ENCODE measurements around the gene WDR64.

The WDR64 gene

DNA sequence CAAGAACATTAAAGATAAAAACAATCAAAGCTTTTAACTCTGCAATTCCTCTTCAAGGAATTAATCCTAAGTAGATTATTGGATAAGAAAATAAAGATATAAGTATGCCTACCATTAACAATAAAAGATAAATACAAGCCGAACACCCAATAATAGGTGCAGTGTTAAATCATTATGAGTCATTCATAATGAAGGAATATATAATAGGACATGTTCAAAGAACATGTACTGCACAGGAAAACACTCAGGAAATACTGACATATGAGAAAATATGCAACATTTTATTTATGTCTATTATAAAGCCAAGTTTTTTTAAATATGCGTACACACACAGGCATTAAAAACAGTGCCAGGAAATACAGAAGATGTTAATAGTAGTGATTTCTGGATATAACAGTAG is 184.9 kb downstream of the WDR64 start:
- DNase-seq (ENCODE audit: low read depth in 2 of 2, low spot score in 1 of 2), result no peak

- no peak for DNase-seq (ENCODE audit: low read depth in 2 of 2, low spot score in 1 of 2)
Measured at GRCh38 chr1:241837416-241837815, 185.3 kb downstream of the WDR64 start.

DNA sequence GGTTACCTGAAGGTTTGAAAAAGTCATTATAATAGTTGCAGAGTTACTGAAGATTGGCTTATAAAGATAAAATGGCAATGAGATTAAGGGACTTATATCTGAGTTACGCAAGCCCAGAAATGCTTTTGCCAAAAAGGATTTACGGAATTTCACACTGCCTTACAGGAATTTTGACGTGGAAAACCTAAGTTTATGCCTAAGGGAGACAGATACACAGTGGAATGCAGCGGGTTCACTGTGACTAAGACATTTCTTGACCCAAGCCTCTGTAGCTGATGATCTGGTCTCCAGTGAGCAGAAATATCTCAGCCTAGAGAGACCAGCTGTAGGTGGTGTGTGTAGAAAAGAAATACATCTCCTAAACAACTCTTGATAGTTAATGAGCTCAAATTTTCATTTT is 185.8 kb downstream of the WDR64 start:
- no peak for DNase-seq (ENCODE audit: low read depth in 2 of 2, low spot score in 1 of 2)

DNA sequence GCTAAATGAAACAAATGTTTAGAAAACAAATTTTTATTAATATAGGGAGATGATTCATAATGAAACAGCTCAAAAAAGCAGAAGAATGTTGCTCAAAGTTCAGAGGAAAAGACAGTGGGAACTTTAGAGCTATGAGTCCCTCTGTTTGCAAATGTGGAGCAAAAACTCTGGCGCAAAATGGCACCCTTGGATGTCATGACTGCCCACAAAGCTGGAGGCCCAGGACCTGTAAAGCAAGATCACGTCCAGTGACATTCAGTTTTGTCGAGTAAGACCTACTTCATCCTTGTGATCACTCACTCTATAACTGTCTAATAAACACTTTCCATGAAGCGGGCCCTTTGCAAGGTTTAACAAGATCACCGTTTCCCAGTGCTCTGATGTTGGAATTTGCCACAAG is 186.8 kb downstream of the WDR64 start:
- DNase-seq (ENCODE audit: low read depth in 2 of 2, low spot score in 1 of 2), result no peak

DNA sequence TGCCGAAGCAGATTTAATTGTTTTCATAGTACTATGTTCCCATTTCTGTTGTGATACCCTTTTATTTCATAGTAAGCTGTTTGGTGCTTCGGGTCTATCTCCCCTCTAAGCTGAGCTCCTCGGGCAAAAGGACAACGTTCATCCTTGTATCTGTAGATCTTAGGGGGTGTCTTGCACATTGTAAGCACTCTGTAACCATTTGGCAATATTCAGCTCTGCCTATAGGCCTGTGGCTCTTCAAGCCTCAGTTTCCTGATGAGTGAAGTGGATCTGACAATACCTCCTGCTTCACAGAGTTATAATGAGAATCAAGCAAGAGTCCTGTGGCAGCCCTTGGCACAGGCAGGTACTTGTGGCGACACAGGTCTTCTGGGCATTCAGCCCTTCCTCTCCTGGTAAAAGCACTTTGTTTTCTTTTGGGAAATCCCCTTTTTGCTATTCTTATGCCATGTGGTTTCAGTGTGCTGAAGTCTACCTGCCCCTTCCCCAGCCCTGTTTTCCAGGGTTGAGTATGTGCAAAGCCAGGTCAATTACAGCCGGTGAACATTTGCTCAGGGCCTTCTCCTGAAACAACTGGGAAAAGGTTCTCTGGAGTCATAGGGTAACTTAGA is 187.4 kb downstream of the WDR64 start:
- no peak for DNase-seq (ENCODE audit: low read depth in 2 of 2, low spot score in 1 of 2)

DNA sequence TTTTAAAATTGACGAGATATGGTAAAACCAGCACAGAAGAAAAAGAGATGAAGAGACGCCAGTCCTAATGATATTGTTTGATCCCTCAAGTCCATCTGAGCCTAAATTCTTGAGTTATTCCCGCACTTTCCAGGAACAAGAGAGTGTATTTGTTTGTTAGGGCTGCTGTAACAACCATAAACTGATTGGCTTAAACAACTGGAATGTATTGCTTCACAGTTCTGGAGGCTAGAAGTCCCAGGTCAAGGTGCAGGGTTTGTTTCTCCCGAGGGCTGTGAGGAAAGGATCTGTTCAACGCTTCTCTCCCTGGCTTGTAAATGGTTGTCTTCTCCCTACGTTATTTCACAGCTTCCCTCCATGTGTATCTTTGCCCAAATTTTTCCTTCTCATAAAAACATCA is 188.1 kb downstream of the WDR64 start:
- DNase-seq (ENCODE audit: low read depth in 2 of 2, low spot score in 1 of 2), result no peak

DNA sequence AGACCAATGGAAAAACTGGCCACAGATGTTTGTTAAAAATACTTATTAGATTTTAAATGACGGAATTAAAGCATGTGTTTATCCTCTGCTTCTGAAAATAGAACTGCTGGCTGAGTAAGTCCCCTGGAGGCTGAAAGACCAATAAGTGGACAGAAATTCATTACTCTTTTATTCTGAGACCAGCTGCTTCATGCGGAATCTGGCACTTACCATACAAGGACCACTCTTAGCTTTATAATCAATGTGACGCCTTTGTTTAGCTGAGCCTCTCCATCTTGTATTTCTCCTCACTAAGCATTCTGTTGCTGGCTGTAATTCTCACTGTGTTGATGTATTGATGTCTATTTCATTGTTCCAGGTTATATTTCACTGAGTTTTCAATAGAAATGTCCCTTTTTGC is 189.6 kb downstream of the WDR64 start:
- DNase-seq (ENCODE audit: low read depth in 2 of 2, low spot score in 1 of 2), result no peak

DNA sequence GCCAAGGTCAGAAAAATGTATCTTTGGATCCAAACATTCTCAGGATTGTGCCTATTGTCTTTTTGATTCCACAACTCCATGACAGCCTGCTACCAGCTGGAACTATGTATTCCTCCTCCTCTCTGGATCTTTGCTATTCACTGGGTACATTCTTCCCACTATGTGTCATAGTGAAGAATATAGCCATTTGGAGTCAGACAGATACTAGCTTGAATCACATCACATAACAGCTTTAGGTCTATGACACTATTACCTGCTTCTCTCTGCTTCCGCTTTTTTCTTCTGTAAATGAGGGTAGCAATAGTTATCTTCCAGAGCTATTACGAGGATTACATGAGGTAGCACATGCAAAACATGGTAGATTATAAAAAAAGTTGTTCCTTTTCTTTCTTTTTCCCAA is 190.5 kb downstream of the WDR64 start:
- DNase-seq (ENCODE audit: low read depth in 2 of 2, low spot score in 1 of 2), result no peak

GRCh38 chr1:241844593-241844992 is 192.5 kb downstream of the WDR64 start:
- DNase-seq (ENCODE audit: low read depth in 2 of 2, low spot score in 1 of 2), result no peak

DNA sequence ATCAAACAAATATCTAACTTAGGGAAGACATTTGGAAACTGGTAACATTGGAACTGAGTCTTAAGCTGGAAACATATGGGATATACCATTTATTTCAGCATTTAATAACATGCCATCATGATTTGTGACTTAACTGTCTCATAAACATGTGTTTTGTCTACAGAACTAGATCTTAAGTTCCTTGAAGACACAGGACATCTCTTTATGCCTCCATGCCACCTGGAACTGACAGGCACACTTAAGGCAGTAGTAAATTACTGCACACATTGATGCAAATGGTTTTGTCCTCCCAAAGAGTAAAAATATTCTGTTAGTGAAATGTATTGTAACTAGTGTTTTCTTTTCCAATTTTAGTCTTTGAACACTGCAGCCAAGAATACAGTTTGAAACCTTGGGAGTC is 194.3 kb downstream of the WDR64 start:
- no peak for DNase-seq (ENCODE audit: low read depth in 2 of 2, low spot score in 1 of 2)

- no peak for DNase-seq (ENCODE audit: low read depth in 2 of 2, low spot score in 1 of 2)
Measured at GRCh38 chr1:241846862-241847539, 194.9 kb downstream of the WDR64 start.

DNA sequence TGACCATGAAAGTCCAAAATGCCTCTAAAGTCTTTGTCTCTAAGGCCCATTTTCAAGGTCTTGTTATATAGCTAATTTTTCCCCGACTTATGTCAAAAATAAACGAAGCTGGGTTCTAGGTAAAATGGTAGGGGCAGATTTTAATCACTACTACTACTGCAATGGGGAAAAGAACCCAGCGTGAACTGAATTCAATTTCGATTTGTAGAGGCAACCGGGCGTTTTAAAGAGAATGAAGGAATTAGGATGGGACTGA is 195.4 kb downstream of the WDR64 start:
- no peak for DNase-seq (ENCODE audit: low read depth in 2 of 2, low spot score in 1 of 2)

DNA sequence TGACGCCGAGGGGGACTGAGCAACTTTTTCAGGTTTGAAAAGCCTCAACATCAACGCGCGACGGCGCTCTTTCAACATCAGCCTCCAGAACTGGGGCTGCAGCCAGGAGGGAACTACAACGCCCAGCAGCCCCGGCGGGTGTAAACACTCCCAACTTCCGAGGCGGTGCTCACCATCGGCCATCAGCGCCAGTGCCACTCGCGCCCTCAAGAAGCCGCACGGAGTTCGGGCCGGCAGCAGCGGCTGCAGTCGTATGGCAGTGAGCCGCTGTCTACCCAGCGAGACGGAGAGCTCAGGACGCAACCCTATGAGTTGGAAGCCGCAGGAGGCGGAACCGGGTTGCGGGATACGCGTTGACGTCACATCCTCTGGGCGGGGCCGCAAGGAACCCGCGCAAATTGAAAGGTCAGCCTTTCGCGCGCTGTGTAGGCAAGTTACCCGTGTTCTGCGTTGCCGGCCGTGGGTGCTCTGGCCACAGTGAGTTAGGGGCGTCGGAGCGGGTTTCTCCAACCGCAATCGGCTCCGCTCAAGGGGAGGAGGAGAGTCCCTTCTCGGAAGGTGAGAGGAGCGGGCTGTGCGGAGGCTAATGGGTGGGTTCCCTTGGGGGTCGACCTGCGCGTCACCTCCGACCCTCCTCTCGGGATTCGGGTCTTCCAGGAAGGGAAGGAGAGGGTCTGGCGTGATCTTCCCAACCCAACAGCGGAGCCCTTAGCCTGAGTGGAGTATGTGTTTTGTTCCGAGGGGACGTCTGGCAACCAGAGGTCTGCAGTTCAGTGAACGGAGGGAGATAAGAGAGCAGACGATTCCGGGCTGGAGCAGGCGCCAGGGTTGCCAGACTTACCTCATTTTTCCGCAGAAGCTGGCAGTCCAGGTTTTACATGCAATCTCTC is 196.0 kb downstream of the WDR64 start, which contains the start of gene EXO1:
TSS of gene EXO1 (plus strand) at position 409 of the 890 bp plus-strand sequence. CDS start 2,222 bp downstream, outside the sequence.
- DNase-seq (ENCODE audit: low read depth in 2 of 2, low spot score in 1 of 2), result peak; percentile 68 to 70

DNA sequence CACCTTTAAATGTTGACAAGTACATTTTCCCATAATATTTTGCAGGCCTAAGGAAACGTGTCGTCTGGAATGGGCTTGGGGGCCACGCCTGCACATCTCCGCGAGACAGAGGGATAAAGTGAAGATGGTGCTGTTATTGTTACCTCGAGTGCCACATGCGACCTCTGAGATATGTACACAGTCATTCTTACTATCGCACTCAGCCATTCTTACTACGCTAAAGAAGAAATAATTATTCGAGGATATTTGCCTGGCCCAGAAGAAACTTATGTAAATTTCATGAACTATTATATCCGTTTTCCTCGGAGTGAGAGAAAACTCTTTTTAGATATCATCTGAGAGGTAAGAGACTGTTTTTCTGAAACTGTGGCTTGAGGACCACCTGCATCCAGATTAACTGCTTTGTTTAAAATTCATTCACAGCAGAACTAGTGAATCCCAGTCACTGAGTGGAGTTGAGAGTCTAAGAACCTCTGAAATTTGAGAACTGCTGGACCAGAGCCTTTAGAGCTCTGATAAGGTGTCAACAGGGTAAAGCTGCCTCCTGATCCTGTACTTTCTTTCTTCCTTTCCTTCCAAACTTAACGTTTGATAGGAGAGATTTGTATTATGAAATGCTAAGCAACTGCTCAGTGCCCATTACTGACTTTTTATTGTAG is 196.7 kb downstream of the WDR64 start:
- no peak for DNase-seq (ENCODE audit: low read depth in 2 of 2, low spot score in 1 of 2)

DNA sequence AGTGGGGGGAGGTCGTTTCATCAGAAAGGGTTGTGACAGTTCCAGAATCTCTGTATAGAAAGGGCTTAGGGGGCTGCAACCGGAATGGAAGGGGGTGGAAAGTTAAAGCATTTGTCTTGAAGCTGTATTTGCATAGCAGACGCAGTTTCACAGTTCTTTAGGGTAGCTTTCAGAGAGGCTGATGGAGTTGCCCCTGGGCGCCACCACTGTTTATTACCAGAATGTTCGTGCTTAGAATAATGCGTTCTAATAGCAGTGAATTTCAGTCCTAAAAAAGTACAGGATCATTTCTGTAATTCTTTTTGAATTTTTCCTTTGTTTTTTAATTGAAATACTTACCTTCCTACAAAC is 197.2 kb downstream of the WDR64 start:
- no peak for DNase-seq (ENCODE audit: low read depth in 2 of 2, low spot score in 1 of 2)

Data from stimulated activated CD8-positive, alpha-beta memory T cell treated with anti-CD3 and anti-CD28 coated beads, Interleukin-4, amount 100 ng/mL, for 1 hour (primary cell).